Activated T-cell treated with anti-CD3 and anti-CD28 coated beads for 1 hour (primary cell): ENCODE measurements around the gene NHSL2.

Experiments used
- DNase-seq: peaks from one replicate; pipeline ENCODE4 v3.0.0-alpha.2; 2020; ENCODE audit warnings: low read depth

NHSL2 gene

DNA sequence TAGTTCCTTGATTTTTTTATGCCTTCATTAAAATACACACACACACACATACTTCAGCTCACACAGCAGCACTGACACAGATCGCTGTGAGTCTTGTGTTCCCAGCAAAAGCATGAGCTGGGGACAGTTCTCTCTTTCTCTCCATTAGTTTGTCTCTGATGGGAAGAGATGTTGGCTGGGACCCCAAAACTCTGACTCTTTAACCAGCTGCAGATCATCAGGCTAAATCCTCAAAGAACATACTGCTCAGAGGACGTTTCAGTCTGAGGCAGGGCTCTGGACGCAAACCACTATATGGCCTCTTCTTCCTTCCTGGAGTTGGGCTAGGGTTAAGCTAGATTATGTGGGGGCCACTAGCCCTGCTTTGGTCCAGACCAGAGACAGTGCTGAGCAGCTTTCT lies 109.6 kb downstream of the NHSL2 start:
- DNase-seq: no peak

DNA sequence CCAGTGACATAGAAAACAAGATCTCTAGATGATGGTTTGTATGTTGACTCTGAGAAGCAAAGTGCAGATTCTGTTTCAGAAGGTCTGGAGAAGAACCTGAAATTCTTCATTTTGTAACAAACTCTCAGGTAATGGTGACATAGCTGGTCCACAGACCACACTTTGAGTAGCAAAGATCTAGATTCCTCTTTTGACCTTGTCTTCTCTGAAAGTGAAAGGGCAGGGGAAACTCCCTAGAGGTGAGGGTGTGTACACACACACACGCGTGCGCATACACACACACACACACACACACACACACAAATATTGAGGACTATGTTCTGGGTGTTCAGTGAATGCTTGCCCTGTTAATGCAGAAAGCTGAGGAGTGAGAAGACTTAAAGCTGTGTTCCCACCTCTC lies 110.1 kb downstream of the NHSL2 start:
- no peak for DNase-seq

DNA sequence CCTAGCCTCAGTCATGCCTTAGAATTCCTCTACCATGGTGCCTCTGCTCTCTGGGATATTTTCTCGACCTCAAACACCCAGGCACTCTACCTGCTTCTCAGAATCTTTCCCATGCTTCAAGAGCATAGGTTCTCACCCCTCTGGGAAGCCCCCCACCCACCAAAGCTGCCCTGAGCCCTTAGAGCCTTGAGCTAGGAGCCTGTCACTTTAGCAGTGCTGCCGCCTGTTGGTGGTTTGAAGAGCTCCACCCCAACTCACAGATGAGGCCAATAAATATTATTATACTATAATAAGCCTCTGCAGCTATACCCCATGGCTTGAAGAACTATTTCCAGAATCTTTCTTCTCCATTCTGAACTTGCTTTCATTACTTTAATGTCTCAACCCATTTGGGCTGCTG lies 111.3 kb downstream of the NHSL2 start:
- DNase-seq: no peak

DNA sequence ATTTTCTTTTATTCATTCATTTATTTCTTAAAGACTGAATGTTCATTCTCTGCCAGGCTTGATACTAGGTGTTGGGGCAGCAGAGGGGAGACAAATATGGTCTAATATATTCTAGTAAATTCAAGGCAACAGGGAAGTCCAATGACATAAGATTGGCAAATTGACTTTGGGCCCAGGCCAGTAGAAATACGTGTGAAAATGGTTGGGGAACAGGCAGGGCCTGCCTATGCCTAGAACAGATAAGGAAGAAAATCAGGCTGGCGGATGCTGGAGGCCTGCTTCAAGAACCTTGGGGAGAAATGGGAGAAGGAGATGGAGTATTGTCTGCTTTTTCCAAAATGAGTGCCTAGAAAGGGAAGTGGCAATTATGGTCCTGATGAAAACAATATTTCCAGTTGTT lies 112.4 kb downstream of the NHSL2 start:
- DNase-seq: no peak

DNA sequence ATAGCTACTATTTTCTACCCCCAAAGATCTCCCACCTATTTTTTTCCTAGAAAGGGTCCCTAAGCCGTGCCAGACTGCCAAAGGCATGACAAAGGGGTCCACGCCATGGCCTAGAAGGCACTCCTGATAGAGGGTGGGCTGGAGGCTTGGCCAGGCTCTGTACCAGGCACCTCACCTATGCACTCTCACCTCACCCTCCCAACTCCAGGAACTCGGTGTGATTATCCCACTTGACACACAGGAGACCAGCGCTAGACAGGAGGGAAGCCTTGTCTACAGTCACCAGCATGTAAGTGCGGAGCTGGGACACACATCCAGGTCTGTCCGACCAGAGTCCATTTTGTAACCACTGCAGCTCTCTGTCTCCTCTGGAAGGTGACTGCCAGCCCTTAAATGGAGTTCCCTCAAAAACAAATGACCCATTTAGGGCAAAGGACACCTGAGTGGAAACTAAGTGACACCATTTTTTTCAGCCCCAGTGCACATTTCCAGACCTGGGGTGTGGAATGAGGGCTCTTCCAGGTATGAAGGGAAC lies 114.7 kb downstream of the NHSL2 start:
- no peak for DNase-seq

DNA sequence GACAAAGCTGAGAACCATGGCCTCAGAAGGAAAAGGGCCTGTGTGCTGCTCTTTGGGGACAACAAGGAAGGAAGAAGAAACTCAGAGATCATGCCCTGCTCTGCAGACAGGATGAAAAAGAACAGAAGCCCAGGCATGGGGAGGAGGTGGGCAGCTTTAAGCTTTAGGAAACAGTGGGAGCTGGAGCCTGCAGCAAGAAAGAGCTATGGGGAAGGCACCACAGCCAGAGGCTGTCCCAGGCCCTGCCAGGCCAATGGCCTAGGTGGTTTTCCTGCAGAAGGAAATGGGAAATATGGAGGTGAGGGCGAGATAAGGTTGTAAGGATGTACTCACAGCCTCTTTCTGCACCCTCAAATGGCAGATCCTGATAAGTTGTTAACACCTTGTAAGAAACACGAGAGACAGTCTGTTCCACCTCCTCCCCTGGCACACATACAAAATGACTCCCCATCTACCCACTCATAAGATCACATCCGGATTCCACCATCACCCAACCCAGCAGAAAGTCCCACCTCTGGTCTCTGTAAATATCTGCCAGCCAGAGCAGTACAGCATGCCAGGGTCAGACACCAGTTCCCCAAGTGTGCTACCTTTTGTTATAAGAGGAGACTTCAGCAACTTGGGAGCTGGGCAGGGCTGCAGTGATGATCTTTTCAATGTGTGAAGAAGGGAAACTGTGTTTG lies 115.8 kb downstream of the NHSL2 start:
- no peak for DNase-seq

DNA sequence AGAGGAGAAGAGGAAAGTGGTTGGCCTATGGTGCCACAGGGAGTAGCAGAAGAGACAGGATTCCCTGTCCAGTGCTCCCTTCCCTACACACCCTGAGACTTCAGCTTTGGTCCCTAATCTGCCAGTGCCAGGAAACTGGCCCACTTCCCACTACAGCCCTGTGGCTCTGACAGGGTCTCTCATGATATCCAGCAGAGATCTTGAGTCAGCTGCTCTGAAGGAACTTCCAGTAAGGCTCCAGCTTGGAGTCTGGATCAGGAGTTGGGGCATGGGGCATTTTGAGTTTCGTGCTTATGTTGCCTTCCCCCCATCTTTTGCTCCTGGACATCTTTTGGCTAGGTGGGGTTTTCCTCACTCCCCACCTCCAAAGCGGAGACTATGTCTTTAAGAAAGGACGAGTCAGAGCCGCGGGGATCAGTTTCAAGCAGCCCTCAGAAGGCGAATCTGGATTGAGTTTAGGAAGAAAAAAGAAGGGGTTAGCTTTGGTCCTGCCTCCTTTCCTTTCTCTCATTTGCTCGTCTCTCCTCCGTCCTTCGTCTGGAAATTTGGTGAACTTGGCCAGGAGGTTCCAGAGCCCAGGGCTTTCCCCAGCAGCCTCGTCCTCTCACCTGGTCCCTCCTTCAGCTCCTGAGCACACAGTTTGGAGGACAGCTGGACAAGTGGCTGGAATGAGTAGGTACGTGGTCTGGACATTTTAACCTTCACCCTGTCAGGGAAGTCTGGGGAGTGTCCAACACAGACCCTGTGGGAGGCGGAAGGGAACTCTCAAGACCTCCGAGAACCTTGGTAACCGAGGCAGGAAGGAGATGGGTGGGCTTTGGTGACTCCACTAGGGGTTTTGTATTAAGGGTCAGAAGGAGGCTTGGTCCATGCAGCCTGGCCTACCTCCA lies 116.6 kb downstream of the NHSL2 start:
- DNase-seq: no peak

DNA sequence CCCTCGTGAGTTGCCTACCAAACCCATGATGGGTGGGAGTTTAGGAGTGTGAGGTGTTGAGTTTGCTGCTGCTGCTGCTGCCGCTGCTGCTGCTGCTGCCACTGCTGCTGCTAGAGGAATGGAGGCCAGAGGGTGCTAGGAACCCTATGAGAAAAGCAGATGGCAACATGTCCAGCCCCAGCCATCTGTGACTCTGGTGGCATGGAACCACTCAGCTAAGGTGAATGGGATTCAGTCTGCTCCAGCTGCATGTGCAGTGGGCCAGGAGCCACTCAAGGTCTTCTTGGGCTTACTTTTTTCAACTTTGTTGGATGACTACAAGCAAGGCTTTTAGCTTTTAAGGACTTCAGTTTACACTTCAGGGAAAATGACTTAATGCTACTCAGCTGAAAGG lies 117.3 kb downstream of the NHSL2 start:
- no peak for DNase-seq

DNA sequence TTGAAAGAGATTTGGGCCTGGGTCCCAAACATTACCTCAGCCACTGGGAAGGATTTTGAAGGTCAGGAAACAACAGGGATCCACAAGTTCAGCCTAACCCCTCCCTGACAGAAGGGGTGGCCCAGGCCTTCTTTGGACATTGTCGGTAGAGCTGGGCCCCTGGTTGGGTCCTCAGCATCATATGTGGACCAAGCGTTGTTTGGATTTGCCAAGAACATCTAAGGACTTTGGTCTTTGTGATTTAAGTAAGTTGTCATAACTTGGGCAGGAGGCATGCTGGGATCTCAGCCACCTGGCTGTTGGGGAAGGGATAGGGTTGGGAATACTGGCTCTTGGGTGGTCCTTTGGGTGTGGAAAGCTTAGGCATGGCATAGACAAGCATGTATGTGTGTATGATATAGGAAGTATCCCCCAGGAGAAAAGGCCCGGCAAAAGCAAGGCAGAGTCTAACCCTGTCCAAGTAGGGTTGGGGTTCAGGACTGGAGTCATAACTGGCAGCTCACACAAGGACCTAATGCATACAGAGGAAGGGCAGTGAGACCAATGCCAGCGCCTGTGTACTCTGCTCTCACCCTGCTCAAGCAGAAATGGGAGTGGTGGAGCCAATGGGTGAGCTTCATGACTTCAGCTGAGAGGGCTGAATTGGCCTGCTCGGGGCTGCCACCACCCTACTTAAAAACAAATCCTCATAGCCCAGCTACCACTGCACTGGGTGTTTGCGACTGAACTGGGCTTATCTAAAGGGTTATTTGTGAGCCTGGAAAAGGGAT lies 118.2 kb downstream of the NHSL2 start:
- no peak for DNase-seq

DNA sequence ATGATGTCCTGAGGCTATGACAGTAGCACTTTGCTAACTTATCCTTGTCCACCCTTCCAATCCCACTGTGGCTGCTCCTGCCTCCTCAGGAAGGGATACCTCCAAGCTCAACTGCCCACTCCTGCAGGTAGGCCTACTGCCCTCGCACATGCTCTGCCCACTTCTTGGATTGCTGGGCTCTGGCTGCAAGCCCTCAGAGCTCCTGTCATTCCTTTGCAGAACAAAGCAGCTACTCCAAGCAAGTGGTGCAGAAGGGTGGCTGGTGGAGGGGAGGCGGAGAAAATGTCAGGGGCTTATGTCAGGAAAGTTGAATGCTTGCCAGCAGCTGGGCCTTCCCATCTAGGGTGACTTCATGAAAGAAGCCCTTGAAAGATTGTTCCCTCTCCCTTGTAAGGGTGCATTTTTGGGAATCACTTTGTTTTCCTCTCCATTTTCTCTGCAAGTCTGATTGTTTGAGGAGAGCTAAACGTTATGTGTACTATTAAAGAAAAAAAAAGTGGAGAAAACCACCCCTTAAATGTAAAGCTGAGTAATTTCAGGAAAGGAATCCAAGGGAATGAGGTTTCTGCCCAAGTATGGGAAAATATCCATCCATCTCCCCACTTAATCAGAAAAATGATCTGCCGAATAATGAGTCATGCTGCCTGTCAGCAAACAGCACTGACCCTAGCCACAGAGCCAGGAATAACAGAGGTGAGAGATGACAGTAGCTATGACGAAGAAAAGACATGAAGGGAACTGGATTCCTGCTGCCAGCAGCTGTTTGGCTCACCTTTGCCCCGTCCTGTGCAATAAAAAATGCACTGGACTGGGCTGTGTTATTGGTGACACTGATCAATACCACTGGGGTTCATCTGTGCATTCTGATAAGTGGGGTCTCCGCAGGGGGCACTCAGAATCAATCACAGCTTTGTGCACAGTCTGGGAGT lies 119.1 kb downstream of the NHSL2 start:
- DNase-seq: no peak

DNA sequence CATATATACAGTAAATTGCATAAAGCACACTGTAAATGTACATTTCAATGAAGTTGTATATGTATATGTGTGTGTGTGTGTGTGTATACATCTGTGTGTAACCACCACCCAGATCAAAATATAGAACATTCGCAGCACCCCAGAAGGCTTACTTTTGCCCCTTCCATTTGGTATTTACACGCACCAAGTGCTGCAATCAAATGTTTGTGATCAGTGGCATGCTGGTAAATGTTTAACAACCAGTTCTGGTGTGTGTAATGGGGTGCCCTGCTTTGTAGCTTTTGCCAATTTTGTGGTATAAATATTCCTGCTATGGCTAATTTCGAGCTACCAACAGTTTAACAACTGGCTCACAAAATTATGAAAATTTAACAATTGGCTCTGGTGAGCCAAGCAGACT lies 119.8 kb downstream of the NHSL2 start:
- no peak for DNase-seq

DNA sequence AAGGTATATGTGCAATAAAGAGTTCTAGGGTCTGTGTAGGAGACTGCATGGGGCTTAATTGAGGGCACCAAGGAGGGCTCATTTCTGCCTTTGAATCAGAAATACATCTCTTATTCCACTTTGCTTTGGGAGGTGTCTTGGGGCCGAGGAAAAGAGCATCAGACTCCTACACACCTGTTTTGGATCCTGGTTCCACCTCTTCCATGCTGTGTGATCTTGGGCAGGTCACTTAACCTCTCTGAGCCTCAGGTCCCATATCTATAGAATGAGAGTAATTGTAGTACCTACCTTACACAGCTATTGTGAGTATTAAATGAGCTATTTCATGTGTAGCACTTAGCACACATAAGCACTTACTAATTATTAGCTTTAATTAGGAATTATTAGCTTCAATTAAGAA lies 120.5 kb downstream of the NHSL2 start:
- DNase-seq: no peak

DNA sequence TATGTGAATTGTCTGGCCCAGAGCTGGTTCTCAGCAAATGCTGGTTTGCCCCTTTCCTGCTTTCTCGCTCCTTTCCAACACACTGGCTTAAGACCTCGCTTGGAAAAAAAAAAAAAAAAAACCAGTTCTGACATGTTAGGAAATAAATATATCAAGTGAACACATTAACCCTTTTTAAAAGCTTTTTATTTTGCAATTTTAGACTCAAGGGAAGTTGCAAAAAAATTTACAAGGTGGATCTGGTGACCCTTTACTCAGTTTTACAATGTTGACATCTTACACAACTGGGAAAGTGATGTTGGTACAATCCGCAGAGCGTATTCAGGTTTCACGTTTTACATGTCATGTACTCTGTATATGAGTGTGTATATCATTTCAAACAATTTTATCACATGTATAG lies 121.0 kb downstream of the NHSL2 start:
- no peak for DNase-seq

DNA sequence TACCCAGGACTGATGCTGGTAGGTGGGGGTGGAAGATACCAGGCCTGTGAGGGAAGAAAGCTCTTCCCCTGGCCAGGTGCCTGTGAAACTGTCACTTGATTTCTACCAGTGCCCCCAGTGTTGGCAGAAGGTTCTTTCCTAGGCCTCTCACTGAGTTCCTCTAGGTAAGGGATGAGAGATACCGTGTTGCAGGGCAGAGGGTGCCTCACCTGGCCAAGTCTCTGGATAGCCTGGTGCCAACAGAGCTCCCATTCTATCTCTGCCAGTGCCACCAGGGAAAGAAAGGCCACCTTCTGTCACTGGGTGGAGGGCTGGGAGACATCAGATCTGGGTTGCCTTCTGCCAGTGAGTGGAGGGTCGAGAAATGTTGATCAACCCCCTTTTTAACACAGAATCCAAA lies 127.0 kb downstream of the NHSL2 start:
- no peak for DNase-seq

DNA sequence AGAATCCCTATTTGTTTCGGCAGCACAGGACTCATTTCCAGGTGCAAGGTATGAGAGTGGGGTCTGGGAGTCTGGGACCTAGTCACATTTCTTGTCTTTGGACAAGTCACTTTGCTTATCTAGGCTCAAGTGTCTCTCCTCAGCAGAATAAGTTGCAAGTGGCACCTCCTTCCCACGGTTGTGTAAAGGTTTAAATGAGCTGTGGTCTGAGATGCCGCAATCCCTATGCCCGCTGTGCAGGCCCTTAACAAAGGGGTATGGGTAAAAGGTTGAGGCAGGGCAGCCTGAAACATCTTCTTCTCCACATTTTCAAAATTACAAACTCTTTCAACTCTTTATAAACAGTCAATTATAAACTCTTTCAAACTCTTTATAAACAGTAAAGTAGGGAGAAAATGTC lies 127.4 kb downstream of the NHSL2 start:
- no peak for DNase-seq

DNA sequence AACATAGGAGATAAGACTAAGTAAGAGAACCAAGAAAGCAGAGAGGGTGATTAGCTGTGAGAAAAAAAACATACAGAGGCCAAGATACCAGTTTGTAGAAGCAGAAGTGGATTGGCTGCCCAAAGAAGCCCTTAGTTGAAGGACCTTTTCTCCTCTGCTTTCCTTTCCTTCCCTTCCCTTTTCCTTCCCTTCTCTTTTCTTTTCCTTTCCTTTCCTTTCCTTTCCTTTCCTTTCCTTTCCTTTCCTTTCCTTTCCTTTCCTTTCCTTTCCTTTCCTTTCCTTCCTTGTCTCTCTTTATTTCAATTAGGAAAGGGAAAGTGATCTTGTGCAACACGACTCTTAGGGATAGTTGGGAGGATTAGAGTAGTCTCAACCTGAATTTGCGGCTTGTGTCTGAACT lies 128.2 kb downstream of the NHSL2 start:
- DNase-seq: no peak

DNA sequence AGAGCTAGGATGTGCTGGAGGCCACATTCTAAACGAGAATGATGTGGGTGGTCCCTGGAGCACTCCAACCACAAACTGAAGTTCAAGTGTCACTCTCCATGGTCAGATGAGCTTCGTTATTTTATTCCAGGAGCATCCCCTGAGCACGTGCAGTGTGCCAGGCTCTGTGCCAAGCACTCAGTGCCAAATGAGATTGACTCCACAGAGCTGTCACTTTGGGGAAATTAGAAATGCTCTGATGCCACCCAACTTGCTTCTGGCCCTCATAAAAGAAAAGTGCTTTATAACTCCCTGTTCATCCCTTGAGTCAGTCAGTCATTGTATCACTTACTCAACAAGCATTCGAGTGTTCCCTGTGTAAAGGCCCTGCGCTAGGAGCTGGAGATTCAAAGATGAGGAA lies 129.9 kb downstream of the NHSL2 start:
- no peak for DNase-seq

DNA sequence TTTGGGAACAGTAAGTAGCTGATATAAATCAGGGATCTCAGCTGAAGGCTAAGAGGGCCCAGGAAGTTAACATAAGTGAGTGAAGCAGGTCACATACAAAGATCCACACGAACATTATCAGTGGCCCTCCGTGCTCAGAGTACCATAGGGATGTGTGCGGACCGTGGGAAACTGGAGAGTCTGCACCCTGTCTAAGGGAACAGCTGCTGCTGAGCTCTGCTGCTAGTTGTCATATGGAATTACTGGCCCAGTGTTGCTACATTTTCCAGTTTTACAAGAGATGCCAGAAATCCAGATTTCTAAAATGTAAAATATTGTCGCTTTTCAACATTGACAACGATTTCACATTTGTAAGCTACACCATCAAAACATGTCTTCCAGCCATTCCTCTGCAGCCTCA lies 130.5 kb downstream of the NHSL2 start:
- DNase-seq: no peak

DNA sequence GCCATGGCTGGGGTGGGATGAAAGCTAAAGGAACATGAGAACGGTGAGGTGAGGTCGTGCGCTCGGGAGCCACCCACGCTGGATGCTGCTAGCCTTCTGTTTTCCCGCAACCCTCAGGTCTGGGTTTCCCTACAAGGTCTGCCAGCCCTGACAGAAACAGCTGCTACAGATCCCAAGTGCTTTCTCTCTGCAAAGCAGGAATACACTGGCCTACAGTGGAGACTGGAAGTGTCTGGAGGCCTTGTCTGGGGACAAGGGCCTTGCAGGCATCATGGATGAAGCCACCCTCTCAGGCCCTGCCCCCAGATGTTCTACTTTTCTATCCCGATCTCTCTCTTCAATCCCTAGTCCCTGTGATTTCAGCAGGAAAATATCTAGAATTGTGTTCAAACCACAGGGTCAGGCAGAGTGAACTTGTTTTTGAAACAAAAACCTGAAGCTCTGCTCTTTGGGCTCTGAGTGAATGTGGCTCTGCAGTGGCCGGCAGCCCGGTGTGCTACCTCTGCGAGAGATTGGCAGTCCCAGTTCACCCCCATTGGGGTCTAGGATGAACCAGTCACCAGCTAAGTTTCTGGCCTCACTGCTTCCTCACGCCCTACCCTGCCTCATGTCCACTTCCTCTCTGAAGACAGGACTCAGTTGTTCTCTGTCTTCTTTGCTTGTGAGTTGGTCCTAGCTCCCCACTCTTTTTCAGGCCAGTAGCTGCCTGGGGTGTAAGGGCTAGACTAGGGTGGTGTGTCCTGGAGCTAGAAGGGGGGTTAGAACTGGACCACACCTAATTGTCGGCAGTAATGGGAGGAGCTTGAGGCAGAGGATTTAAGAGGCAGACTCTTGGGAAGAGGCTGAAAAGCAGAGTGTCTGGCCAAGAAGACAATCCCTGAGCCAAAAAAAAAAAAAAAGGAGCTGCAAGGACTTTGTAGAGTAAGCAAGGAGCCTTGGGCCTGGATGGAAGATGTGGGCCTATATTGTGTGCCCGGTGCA lies 131.5 kb downstream of the NHSL2 start:
- no peak for DNase-seq

DNA sequence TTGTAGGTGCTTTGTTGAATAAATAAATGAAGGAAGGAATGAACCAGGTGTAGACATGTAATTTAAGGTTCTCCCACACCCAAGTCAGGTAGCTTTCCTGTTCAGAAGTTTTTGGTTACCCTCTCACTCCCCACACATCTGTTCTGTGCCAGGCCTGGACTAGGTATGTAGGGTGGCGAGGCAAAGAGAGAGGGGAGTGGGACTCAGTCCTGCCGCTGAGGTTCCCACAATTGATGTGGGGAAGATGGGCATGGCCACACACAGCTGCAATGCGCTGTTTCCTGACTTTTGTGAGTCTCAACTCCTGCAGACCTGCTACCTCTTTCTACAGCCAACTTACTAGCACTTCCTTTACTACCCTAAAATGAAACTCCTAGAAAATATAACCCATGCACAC lies 132.2 kb downstream of the NHSL2 start:
- DNase-seq: no peak
